HS-27A (cell line): ENCODE measurements around the gene UBE3B.

ENCODE experiments used
- DNase-seq: peaks from one replicate; pipeline ENCODE4 v3.0.0-alpha.2; 2012; ENCODE audit warnings: low read depth, missing footprints

UBE3B gene

DNA sequence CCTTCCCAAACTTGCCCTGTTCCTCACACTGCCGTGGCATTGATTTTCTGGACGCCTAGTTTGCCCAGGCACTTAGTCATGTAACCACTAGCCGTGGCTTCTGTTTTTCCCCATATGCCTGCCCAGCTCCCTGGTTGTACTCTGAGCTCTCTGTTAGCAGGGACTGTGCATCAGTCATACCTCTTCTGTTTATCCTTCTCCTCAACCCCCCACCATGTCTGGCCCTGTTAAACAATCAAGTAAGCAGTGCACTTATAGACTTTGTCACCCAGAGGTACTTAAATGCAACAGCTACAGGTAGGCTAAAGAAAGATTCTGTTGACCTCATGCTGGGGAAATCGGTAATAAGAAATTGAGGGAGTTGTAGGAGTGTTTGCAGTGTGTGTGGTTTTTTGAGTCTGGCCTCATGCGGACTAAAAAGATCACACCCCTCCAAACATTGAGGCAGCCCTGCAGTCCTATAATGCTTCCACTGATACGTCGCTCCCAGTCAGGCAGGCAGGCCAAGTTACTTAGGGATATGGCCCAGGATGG lies 17.0 kb downstream of the UBE3B start:
- no peak for DNase-seq

DNA sequence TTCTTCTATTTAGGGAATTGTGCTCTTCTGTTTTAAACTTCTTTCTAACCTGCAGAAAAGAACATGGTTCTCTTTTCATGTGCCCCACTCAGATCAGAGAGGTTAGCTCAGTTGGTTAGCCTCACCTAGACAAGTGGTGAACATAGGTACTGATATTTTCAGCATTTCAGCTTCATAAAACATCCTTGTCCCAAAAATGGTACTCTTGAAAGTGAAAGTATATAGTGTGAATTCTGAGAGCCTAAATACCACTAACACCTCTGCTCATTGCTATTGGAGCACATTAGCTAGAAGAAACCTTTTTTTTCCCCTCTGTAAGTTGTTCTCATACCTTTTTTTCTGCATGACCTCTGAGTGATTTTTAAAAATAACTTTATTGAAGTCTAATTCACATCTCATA lies 17.6 kb downstream of the UBE3B start:
- DNase-seq: no peak

DNA sequence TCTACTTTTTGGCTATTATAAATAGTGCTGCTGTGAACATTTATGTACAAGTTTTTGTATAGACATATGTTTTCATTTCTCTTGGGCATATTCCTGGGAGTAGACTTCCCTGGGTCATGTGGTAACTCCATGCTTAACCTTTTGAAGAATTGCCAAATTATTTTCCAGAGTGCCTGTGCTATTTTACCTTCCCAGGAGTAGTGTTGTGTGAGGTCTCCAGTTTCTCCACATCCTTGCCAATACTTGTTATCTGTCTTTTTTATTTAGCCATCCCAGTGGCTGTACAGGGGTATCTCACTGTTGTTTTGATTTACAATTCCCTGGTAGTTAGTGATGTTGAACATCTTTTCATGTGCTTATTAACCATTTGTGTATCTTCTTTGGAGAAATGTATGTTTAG lies 18.9 kb downstream of the UBE3B start:
- DNase-seq: no peak

DNA sequence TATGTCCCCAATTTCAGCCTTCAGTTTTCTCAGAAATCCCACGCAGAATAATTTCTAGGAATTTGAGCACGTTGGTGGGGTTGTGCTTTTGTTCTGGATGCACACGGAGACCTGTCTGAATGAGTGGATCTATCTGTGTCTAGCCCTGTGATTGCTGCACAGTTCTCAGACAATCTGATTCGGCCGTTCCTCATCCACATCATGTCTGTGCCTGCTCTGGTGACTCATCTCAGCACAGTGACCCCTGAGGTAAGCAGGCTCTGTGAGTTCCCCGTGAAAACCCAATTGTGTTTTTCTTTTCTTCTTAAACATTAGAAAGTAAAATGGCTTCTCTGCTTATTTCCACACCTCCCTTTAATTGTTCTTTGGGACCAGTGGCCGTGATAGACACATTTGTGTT lies 20.2 kb downstream of the UBE3B start:
- no peak for DNase-seq

DNA sequence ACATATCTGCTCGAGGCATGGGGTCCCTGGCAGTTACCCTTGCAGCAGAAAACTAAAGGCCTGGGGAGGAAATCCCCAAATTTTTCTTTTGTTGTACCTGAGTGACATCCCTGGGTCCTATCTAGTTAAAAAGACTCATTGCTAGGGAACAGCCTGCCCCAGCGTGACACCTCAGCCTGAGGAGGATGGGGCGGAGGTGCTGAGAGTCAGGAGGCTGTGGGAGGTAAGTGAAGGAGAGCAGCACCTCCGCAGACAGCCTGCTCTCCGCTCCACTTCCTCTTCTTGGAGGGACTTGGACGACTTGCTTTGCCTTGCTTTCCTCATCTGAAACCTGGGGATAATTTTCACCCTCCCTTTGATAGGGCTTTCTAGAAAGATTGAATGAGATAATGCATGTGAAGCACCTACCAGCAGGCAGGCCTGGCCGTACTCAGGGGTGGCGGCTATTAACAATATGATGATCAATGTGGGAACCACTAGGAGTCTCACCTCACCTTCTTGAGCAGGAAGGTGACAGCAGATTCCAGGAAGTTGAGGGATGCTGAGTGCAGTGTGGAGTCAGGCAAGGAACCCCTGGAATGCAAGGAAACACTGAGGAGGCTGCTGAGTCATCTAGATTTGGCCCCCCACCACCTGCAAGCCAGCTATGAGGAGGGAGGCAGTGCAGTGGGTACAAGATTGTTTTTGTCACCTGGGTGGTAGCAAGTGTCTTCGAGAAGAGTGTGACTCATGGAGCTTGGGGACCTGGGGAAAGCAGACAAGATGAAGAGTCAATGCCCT lies 23.2 kb downstream of the UBE3B start:
- DNase-seq: no peak

DNA sequence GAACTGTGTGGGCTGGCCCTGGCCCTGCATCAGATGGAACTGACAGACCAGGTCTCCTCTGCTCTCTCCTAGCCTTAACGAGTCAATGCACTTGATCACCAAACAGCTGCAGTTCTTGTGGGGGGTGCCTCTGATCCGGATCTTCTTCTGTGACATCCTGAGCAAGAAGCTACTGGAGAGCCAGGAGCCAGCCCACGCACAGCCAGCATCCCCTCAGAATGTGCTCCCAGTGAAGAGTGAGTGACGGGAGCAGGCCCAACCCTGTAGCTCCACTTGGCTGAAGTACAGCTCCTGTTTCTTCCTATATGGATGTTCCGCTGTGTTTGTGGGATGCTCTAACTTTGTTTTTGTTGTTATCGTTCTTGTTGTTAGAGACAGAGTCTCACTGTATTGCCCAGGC lies 23.9 kb downstream of the UBE3B start:
- DNase-seq: no peak

DNA sequence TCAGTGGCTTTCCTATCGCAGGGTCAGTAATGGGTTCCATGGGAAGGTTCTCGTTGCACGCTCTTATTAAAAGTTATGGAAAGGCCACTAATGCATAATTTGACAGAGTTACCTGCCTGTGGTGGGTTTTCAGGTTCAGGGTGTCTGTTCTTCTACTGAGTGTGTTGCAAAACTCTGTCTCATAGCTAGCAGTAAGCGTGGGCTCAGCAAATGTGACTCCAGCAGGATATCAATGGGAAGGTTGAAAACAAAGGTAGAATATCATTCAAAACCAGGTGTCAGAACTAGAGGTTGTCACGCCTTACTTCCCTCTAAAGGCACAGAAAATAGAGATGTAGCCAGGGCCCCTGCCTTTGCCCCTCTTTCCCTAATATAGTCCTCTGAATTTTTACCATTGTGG lies 24.9 kb downstream of the UBE3B start:
- DNase-seq: no peak

DNA sequence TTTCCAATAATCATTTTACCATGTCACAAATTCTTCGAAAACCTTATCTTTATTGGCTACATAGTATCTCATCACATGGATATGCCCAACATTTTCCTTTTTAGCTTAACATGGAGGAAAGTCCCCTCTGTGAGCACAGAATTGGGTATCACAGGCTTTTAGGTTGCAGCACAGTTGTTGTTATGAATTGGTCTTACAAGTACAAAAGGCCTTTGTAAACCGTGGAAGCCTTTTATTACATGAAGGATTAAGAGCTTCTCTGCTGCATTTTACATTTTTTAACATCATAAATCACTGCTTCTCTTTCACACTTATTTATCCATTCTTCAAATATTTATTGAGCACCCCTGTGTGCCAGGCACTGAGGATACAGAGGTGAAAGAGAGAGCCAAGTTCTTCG lies 26.2 kb downstream of the UBE3B start:
- no peak for DNase-seq

DNA sequence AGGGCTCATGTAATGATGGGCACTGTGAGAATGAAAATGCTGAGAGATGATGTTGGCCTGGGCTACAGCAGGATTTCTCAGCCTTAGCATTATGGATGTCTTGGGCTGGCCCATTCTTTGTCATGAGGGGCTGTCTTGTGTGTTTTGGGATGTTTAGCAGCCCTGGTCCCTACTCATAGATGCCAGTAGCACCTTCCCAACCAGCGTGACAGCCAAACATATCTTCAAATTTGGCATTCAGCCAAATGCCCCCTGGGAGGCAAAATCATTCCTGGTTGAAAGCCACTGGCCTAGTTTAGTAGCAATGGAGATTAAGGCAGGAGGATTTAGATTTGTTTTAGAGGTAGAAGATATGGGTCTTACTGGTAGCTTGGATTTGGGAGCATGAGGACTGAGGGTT lies 26.6 kb downstream of the UBE3B start:
- DNase-seq: no peak

DNA sequence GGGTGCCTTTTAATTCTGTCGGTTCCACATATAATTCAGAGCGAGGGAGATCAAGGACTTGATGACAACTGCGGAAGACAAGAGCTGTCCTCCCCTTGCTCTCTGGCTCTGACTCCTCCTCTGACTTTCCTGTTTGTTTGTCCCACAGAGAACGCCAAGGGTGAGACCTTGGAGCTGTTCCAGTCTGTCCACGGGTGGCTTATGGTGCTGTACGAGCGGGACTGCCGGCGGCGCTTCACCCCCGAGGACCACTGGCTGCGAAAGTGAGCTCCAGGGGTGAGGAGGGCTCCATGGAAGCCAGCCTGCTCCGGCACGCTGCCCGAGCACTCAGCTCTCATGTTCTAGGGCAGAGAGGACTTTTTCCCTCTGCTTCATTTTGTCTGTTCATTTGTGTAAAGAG lies 32.8 kb downstream of the UBE3B start:
- DNase-seq: no peak

DNA sequence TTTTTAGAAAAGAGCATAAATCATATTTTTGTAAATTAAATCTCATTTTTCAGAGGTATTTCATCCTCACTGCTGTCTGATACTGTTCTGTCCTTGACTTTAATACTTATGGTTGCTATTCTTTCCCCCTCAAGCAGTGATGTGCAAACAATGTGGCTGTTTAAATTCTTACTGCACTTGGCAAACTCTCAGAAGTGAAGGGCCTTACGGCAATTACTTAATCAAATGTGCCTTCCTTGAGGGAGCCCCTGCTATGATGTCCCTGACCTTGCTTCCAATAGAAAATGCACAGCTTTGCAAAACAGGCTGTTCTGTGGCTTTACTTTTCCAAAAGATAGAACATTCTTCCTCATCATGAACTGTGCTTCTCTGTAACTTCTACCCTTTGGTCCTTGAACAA lies 35.2 kb downstream of the UBE3B start:
- DNase-seq: no peak

DNA sequence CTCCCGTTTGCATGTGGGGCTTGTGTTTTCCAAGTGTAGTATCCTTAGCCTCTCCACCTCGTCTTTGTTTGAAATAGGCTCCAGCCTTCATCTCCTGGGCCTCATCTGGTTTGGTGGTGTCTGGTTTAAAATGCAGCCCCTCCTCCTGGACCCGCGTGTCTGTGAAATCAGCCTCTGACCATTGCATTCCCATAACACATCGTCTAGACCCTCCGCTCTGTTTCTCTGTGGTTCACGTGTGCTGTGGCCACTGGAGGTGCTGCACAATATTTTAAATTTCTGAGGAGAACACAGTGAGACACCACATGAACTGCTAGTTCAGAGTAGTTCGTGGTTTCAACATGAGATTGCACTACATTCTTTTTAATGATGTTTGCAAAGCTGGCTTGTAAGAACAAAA lies 35.6 kb downstream of the UBE3B start:
- DNase-seq: no peak

DNA sequence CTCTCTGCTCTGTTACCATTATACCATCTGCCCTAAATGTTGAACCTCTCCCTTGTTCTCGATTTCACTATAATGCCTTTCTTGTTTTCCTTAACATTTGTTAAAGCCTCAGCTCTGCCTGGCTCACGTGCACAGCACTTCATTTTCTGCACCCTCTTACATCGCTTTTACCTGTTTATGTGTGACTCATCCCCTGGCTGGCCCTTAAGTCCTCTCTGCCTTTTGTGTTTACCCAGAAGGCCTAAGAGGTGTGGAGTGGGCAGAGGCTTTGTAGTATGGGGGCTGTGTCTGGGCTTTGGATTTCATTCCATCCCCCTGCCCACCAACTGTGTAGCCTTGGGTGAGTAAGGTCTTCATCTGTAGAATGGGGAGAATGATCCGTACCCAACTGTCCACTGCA lies 36.5 kb downstream of the UBE3B start:
- DNase-seq: no peak

DNA sequence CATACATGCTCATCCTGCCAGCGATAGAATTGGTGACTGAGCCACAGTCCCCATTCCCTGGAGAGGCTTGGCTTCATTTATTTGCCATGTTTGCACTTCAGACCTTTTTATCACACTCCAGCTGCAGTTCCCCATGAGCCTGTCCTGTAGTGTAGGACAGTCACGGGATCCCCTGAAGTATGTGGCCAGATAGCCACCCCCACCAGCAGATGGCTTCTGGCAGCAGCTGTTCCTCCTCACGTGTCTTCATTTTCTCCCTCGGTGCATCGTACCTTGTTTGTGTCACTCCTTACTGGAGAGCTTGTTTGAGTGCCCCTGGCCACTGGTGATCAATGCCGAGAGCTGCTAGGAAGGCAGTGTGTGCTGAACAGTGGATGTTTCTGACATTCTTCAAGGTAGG lies 40.2 kb downstream of the UBE3B start:
- no peak for DNase-seq

DNA sequence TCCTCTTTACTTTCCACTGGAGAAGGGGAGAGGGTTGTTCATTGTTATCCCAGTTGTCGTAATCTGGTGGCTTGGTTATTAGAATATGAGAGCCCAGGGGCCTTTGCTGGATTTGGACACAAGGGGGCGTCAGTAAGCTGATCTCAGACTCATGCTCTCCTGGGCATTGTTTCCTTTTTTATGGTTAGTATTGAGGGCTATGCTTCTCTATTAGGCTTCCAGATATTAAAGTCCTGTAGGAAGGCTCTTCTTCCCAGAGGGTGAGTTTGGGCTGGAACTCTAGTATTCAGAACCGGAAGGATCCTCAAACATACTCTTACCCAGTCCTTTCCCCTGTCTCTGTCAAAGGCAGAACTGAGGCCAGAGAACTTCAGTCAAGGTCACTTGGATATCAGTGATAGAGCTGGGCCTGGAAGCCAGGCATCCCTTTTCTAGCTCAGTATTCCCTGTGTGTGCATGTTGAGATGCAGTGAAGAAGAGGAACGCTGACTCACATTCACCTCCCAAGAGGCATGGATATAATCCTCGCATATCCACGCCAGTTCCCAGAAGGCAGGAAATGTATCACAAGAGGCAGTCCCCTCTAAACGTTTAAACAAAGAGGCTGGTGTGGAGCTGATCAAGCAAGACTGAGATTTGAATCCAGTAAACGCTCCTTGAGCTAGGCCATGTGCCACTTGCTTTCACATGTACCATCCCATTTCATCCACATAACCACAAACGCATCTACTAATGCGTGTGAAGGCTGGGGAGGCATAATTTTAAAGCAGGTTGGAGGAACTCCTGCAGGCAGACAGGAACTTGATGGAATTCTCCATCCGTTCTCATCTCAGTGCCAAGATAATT lies 41.6 kb downstream of the UBE3B start:
- peak; percentile 22 for DNase-seq

DNA sequence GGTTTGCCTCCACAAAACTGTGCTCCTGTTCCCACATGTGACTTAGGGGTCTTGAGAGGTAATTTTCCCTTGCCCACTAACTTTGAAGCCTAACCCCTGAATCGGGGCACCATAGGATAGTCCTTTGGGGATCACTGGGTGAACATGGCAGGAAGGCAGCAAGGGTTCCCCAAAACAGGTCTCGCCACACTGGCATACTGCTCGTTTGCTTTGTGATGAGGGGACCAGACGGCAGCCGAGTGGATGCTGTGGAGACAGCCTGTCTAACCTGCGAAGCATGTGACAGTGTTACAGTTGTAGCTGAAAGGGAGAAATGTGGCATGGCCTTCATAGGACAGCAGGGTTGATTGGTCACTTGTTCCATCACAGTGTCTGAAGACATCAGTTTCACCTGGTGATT lies 42.4 kb downstream of the UBE3B start:
- DNase-seq: no peak

DNA sequence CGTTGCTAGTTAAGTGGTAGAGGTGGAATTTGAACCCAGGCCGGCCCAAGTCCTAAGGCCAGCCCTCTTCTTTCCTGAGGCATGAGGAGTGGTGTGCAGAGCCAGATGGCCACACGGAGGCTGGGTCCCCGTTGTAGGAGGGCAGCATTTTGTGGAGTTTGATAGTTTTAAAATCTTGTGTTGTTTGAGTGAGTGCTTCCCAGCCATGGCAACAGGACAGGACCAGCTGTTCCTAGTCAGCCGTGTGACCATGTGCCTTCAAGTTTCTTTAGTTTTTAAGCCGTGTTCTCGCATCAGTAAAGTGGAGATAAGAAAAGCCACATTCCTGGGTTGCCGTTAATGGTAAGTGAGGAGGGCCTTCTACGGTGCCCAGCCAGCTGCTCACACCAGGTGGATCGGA lies 44.4 kb downstream of the UBE3B start:
- DNase-seq: no peak

DNA sequence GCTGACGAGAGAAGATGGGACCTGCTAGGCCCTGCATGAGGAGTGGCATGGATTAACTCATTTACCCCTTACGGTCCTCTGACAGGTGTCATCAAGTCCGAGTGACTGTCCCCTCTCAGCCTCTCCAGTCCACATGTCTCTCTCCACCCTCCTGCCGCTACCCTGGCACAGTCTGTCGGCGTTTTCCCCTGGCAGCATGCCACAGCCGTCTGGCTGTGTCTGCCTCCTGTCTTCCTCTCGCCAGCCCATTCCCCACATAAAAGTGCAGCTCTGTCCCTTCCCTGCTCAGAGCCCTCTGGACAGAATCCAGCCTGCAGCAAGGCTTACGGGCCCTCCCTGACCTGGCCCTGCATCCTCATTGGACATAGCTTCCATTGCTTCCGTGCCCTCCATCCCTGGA lies 45.6 kb downstream of the UBE3B start:
- no peak for DNase-seq

DNA sequence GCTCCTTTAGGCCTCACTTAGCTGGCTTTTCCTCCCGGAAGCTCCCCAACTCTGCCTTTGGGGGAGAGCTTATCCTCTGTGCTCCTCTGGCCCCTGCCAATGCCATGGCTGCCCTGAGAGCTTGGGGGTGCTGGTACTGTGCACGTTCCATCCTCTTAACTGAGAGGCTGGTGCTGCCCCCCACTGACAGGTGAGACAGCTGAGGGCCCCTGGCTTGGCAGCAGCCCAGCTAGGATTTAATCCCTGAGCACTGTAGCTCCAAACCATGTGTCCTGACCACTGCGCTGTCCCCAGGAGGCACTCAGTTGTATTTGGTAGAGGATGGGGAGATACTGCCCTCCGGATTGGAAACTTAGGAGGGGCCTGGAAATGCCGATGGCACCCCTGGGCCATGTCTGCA lies 46.1 kb downstream of the UBE3B start:
- DNase-seq: no peak

DNA sequence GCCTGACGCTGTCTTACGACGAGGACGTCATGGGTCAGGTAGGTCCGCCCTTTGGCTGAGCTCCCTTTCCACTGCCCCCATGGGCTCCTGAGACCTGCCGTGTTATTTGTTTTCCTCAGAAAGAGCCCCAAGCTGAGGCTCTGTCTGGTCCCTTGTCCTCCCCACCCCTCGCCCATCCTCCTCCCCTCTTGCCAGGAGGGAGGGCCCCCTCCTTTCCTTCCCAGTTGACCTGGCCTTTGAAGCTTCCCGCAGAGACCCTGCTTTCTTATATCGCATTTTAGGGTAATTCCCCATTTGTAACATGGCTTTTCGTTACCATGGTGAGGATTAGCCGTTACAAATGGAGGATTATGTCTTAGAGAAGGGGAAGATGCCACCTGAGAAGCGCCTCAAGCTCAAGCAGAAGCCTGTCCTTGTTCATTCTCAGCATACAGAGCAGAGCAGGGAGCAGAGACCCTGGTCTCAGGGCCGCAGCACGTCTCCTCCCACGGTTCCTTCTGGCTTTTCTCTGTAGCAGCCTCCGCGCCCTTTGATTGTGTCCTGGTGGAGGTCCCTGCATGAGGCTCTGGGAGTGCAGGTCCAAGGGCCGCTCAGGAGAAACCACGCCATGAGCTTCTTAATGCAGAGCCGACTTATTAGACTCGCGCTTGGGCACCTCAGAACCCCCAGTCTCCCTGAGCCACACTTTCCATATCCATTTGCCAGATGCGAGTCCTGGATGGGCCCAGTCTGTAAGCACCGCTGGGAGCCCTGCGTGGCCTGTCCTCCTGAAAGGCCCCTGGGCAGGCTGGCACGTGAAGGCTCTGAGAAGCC lies 47.2 kb downstream of the UBE3B start:
- DNase-seq: no peak

DNA sequence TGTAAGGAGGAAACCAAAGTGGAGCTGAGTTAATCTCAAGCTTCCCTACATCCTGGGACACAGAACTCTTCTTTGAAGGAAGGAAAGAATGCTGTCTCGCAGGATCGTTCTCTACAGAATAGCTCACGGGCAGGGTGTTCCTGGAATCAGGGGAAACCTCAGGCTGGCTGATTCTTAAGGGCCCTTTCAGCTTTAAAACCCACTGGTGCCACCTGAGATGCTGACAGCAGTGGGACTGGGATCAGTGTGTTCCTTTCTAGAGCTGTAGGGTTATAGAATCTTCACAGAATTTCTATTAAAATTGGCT lies 47.8 kb downstream of the UBE3B start:
- DNase-seq: no peak

DNA sequence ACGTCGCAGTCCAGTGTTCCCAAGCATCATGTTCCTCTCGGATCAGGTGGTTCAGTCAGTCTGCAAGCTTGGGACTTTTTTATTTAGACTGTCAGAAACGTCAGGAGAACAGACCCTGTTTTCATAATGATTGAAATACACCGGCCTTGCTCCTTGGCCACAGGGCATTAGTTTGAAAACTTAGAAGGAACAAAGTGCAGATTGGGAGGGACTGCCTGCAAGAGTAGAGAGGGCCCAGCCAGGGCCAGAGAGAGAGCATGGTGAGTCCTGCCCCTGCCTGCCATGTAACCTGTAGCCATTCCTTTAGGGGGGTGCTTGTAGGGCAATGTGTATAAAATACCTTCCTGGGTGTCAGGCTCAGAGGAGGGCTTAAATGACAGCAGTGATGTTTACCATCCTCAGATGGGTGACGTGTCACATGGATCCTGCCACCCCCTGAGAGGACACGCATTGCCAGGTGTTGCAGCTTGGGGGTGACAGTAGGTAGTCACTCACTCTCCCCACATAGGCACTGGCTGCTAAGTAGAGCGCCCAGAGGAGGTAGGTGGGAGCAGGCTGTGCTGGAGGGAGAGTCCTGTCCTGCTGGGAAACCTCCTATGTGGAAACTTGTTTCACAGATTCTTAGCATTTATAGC lies 50.2 kb downstream of the UBE3B start:
- no peak for DNase-seq
